RWPE2 (cell line): ENCODE measurements around the gene MYO1F.

ENCODE experiments used
- ATAC-seq: fragments of 200-7000 bp; cut with Tn5 transposase; 3 replicates; pipeline ENCODE4 v1.9.1; 2021; ENCODE audit warnings: low read depth
- DNase-seq: peaks from one replicate; pipeline ENCODE4 v3.0.0-alpha.2; 2020; ENCODE audit warnings: low spot score
- H3K27ac ChIP-seq: fragments of 450-650 bp; 2 replicates; pipeline ENCODE4 v1.5.1; 2017; ENCODE audit warnings: mild to moderate bottlenecking; ENCODE audit not compliant: poor library complexity, severe bottlenecking
- H3K27me3 ChIP-seq: fragments of 250-450 bp; sonication (Bioruptor Pico); 2 replicates; pipeline ENCODE4 v1.5.1; 2021; ENCODE audit warnings: mild to moderate bottlenecking, moderate library complexity; ENCODE audit not compliant: insufficient read depth, poor library complexity, severe bottlenecking
- H3K36me3 ChIP-seq: fragments of 250-450 bp; sonication (Bioruptor Pico); 2 replicates; pipeline ENCODE4 v1.5.1; 2020; ENCODE audit warnings: low read depth, mild to moderate bottlenecking, moderate library complexity
- H3K4me1 ChIP-seq: fragments of 250-450 bp; sonication (Bioruptor Pico); 2 replicates; pipeline ENCODE4 v1.5.1; 2021; ENCODE audit warnings: mild to moderate bottlenecking, moderate library complexity; ENCODE audit not compliant: insufficient read depth, poor library complexity, severe bottlenecking
- H3K4me3 ChIP-seq: fragments of 250-450 bp; sonication (Bioruptor Pico); 2 replicates; pipeline ENCODE4 v1.5.1; 2021; ENCODE audit warnings: mild to moderate bottlenecking, moderate library complexity; ENCODE audit not compliant: severe bottlenecking
- H3K9me3 ChIP-seq: fragments of 250-450 bp; sonication (Bioruptor Pico); 2 replicates; pipeline ENCODE4 v1.5.1; 2021; ENCODE audit warnings: mild to moderate bottlenecking, moderate library complexity; ENCODE audit not compliant: severe bottlenecking
- TF ChIP-seq, protein P1 (sequence below): fragments of 450-650 bp; IDR thresholded peaks from one replicate; pipeline ENCODE4 v1.5.1; 2017; ENCODE audit warnings: mild to moderate bottlenecking, moderate library complexity; ENCODE audit not compliant: poor library complexity, severe bottlenecking

Gene MYO1F

DNA sequence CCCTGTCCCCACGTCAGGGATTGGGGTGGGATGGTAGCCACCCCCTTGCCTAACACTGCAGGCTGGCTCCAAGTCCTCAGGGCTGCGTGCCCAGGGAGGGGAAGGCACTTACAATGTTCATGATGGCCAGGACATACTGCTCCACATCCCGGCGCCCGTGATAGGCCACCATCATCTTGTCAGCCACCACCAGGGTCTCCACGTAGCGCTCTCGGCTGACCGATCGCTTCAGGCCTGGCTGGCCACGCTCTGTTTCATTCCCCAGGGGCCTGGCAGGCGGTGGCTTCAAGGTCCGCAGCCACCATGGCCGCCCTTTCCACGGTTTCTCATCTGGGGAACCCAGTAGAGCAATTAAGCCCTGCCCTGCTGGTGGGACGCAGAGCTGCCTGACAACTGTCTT is 23.6 kb upstream of the MYO1F start:
- no peak for ATAC-seq
- no peak overlapping the region for H3K27ac ChIP-seq
- no peaks in the 10 kb centered on the region for H3K36me3 ChIP-seq
- no peaks in the 10 kb centered on the region for H3K27me3 ChIP-seq
- DNase-seq, result no peak
- no peak overlapping the region for H3K4me3 ChIP-seq
- H3K9me3 ChIP-seq, result peaks cover 3% of the 10 kb centered on the region
- no peaks in the 10 kb centered on the region for H3K4me1 ChIP-seq
- TF ChIP-seq, protein P1, sequence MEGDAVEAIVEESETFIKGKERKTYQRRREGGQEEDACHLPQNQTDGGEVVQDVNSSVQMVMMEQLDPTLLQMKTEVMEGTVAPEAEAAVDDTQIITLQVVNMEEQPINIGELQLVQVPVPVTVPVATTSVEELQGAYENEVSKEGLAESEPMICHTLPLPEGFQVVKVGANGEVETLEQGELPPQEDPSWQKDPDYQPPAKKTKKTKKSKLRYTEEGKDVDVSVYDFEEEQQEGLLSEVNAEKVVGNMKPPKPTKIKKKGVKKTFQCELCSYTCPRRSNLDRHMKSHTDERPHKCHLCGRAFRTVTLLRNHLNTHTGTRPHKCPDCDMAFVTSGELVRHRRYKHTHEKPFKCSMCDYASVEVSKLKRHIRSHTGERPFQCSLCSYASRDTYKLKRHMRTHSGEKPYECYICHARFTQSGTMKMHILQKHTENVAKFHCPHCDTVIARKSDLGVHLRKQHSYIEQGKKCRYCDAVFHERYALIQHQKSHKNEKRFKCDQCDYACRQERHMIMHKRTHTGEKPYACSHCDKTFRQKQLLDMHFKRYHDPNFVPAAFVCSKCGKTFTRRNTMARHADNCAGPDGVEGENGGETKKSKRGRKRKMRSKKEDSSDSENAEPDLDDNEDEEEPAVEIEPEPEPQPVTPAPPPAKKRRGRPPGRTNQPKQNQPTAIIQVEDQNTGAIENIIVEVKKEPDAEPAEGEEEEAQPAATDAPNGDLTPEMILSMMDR, result no peak

DNA sequence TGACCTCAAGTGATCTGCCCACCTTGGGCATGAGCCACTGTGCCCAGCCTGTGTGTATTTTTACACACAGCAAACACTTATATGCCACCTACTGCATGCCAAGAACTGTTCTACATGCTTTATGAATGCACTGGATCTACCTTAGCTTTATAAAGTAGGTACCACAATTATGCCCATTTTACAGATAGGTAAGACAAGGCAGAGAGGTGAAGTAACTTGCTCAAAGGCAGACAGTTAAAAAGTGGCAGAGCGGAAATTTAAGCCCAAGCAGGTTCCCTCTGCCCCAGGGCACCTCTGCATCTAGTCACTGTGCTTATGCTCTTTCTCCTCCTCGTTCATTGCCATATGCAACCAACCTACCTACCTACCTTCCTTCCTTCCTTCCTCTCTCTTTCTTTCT is 22.8 kb upstream of the MYO1F start:
- ATAC-seq (no peak), DNase-seq (no peak)
- H3K4me3 ChIP-seq, result no peak overlapping the region
- no peaks in the 10 kb centered on the region for H3K27me3 ChIP-seq
- TF ChIP-seq, protein P1, result no peak
- no peaks in the 10 kb centered on the region for H3K4me1 ChIP-seq
- H3K27ac ChIP-seq, result no peak overlapping the region
- H3K9me3 ChIP-seq, result peaks cover 3% of the 10 kb centered on the region
- H3K36me3 ChIP-seq, result no peaks in the 10 kb centered on the region

DNA sequence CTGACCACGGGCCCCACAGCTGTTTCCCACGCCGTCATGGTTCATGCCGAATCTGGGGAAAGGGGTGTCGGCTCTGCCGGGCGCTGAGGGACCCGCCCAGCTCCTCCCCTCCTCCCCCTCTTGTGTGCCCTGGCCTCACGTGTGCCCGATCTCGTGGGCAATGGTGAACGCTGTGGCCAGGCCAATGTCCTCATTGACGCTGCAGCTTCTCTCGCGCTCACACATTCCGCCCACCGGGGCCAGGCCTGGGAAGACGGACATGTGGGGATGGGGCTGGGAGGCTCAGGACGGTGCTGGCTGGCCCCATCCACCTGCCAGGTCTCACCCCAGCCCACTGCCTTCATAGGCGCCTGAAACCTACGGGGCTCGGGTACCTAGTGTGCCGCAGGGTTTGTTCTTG is 18.9 kb upstream of the MYO1F start:
- Histone ChIP-seq H3K4me3 (no peak overlapping the region), H3K27me3 (no peaks in the 10 kb centered on the region), H3K4me1 (no peaks in the 10 kb centered on the region), H3K36me3 (no peaks in the 10 kb centered on the region), H3K27ac (no peak overlapping the region), H3K9me3 (no peaks in the 10 kb centered on the region)
- DNase-seq (no peak), ATAC-seq (no peak)
- TF ChIP-seq, protein P1, result no peak

DNA sequence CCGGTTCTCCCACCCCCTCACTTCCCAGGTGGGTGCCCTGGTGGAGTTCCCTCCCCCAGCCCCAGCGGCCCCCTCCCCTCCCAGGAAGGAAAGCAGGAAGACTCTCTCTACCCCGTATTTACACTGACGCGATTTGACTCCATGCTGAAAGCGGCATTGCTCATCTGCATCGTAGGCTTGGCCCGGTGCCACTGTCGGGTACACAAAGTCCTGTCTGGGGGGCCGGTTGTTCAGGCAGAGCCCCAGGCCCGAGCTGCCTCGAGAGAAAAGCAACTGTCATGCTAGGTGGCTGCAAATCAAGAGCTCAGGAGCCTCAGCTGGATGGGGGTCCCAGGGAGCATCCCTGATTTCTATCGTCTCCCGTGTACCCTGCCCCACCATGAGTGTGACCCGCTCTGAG is 18.4 kb upstream of the MYO1F start:
- Histone ChIP-seq H3K4me3 (no peak overlapping the region), H3K4me1 (no peaks in the 10 kb centered on the region), H3K36me3 (no peaks in the 10 kb centered on the region), H3K27ac (no peak overlapping the region), H3K27me3 (no peaks in the 10 kb centered on the region), H3K9me3 (no peaks in the 10 kb centered on the region)
- DNase-seq, result no peak
- TF ChIP-seq, protein P1, result no peak
- ATAC-seq, result no peak

DNA sequence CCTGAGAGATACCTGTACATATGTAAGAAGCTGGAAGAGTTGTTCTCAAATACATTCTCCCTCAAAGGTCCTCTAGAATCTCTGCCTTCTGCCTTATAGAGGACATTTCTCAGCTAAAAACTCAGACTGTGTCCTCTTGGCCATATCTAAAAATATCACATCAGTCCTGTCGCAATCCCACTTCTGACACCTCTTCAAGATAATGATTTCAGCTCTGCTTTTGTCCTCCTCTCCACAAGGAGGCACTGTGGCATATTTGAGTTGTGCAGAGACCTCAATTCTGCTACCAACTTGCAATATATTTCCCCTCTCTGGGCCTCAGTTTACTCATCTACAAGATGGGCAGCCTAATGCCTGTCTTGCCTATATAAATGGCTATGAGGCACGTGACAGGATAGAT is 16.7 kb upstream of the MYO1F start:
- Histone ChIP-seq H3K27ac (no peak overlapping the region), H3K27me3 (no peaks in the 10 kb centered on the region), H3K4me1 (no peaks in the 10 kb centered on the region)

More for the DNA sequence above, 16.7 kb upstream of the MYO1F start:
- DNase-seq (no peak), ATAC-seq (no peak)
- Histone ChIP-seq H3K36me3 (no peaks in the 10 kb centered on the region), H3K4me3 (no peak overlapping the region), H3K9me3 (no peaks in the 10 kb centered on the region)
- TF ChIP-seq, protein P1, result peak; percentile 7
